MV-4-11 (cell line): ENCODE data around the gene AGAP1.

Source experiments
- DNase-seq: peaks from one replicate; lab custom pipeline; 2025; lab: John Stamatoyannopoulos, UW

The AGAP1 gene

DNA sequence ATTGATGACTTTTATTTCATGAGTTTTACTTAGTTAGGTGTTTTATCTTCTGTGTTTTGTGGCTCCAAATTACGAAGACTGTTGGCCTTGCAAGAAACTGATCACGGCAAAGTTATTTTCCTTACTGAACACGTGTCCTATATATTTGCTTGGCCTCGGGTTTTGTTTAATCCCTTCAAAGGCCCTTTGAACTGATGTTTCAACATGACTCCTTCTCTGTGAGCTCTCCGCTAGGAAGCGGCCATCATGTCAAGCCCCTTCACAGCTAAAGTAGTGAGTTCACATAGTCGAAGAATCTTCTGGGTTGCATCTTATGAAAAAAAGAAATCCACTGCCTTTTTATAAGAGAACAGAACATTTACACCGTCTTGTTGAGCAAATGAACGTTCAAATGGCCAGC is 515.0 kb downstream of the AGAP1 start:
- no peak for DNase-seq

DNA sequence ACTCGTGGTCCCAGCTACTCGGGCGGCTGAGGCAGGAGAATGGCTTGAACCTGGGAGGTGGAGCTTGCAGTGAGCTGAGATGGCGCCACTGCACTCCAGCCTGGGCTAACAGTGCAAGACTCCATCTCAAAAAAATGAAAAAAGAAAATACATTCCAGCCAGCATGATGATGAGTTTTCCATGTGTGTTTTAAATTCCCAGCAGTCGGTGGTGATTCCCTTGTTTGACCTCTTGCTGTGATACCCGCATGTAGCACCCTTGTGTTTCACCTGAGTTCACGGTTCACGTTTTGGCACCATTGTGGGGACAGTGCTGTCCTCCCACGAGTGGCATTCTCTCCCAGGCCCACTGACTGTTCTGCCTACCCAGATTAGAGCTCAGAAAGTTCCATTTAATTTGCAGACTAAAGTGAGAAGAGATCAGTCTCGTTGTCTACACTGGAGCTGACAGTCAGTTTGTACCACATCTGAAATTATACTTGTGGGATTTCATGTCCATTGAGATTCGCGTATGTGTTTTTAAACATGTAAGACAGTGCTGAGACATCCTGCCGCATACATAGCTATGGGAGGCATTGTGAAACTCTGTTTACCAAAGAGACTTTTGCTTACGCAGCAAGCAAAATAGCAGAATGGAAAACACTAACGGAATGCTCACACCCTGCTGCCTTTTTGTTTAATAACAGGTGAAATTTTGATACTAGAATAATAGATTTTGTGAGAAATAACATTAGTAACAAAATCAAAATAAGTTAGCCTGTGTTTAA is 517.3 kb downstream of the AGAP1 start:
- no peak for DNase-seq

DNA sequence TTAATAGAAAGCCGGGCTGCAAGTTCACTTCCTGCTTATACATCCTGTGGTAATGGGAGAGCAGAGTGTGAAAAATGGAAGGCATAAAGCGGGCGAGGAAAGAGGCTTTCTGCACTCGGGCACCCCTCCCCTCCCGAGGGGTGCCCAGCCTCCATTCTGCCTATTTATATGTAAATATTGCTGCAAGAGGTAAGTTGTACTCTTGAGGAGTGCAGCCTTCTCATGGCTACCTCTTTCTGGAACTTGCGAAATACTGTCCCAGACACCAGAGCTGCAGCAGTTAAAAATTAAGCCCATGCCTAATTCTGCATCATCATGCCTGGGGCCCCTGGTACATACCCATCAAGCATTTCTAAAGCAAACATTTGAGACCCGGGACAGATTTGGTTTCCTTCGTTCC is 518.3 kb downstream of the AGAP1 start:
- DNase-seq: no peak

DNA sequence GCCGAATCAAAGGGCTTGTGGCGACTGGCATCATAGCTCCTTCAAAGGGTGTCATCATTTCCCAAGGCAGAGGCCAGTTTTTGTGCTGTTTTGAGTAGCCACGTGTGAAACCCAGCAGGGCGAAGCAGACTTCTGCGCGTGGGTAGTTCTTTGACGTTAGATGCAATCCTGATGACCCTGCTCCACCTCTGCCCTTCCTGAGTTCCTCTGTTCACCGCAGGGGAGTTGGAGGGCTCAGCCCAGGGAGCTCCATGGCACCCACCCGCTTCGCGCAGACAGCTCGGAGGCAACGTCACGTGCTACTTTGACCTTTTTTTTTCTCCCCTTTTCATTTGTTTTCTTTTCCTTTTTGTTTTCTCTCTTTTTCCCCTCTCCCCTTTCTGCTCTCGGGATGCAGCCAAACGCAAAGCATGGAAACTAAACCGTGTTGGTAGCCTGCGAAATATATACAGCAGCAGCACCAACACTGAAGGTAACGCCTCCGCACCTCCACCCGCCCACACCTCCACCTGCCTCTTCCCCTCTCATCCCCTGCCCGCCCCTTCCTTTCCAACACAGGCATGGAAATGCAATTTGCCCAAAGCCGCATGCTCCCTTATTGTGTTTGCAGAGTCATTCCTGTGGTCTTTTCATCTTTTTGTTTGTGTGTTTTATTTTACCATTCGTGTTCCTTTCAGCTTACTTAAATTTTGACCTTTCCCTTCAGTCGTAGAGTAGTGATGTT is 520.7 kb downstream of the AGAP1 start:
- DNase-seq: no peak

DNA sequence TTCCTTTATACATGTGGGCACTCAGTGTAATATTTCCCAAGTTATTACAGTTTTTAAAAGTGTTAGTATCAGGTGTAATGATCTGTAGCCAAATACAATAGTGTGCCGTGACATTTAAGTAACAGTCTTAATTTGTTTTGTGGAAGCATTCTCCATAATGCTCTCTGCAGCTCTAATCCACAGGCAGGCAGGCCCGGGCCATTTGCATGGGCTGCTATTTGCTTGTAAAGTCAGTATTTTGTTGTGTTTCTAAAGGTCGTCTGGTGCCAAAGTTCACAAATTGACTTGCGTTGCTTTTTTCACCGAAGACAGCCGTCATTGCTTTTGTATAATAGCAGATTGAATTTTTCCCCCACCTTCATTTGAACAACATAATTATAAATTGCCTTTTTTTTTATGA is 521.3 kb downstream of the AGAP1 start:
- no peak for DNase-seq

DNA sequence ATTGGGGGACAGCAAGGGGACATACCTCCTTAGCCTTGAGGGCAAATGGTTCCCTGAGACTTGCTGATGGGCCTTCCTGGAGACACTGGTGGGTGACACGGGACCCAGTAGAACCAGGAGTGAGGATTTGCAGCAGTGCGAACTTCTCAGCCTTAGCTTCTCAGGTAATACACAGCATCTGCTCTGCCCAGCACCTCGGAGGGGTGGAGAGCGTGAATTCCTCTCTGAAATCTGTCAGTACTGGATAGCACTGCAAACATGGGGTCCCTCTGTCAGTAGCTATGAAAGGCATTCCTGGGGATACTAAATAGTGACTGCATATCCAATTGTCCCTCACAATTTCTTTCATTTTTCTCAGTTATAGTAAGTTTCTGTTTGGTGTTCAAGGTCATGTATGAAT is 522.7 kb downstream of the AGAP1 start:
- DNase-seq: no peak

DNA sequence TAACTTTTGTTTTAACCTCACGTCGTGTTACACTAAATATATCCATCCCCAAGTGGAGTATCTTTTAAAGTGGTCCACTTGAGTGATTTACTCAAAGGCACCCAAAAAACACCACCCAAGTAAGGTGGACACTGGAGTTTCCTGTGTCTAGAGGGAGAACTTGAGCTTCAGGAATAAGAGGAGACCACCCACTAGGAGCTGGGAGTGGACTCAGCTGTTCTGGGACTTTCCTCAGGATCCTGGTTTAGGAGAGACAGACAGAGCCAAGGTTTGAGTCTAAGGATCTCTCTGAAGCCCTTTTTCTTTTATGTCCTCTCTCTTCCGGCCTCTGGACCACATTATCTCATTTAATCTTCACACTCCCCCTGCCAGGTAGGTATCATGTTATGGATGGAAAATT is 523.6 kb downstream of the AGAP1 start:
- no peak for DNase-seq

DNA sequence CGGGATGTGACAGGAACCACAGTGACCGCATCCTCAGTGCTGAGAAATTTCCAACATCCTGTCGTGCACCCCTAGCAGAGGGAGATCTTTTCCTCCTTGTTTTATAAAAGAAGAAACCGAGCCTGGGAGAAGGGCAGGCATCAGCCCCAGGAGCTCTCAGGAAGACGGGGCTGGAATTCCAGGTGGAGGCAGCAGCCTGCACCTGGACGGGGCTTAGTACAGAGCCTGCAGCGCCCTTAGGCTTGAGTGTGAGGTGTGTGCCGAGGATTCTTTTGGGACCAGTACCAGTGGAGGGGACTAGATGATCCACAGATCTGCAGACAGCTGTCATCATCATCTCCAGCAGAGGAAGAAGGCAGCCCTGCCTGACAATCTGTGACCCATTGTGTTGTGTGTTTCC is 525.6 kb downstream of the AGAP1 start:
- DNase-seq: no peak

DNA sequence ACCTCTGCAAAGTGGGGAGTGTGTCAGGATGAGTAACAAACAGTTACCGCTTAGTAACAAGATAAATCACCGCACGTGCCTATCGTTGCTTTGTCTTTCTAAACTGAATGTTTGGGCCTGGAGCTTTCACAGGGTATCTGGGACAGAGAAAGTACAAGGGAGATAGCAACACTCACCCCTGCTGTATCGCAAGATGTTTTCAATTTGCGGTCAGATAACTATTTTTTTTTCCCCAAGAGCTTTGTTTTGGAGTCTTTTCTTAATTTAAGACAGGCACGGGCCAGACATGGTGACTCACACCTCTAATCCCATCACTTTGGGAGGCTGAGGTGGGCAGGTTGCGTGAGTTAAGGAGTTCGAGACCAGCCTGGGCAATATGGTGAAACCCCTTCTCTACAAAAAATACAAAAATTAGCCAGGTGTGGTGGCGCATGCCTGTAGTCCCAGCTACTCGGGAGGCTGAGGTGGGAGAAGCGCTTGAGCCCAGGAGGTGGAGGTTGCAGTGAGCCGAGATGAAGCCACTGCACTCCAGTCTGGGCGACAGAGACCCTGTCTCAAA is 527.7 kb downstream of the AGAP1 start:
- DNase-seq: no peak

DNA sequence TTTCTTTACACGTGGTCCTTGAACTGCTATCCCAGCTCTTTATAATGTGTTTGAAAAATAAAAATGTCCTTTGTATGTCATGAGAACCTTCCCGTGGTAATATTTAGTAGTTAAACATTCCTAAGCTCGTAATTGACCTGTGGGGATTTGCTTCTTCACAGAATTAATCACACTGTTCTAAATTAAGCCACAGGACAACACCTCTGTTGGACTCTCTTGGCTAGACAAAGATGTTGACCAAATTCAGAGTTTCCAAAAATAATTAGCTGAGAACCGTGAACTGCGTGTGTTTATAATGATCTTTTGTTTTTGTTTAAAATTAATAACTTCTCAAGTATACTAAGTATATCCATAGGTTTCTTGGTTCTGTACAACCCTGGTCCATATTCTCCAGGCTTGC is 528.3 kb downstream of the AGAP1 start:
- no peak for DNase-seq

DNA sequence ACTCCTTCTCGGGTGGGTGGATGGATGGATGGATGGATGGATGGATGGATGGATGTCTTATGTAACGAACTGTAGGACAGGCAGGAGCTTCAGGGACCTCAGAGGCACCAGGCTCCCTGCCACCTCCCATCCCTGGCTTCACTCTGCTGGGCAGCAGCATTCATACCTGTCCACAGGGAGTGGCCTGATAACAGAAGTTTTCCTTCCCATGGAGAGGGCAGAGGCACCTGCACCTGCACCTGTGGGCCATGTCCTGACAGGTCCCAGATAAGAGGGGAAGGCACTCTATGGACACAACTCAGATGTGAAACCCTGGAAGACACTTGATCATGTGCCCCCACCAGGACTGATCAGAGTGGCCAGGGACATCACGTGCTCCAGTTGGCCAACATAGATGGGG is 532.0 kb downstream of the AGAP1 start:
- DNase-seq: no peak

DNA sequence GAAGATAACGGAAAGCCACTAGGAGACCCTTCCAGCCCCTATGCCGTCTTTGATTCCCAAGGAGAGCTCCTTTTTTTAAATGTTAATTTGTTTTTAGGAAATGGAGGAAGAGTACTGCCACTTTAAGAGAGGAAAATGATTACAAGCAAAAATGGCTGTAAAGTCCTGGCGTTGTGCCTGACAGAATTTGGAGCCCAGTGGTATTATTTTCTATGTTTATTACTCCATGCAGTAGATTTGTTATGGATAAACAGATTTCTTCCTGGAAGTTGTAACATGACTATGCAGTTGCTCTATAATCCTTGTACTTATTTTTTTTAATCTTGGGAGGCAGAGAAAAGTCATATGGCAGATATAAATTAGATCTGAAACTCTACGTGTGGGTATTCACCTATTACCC is 533.0 kb downstream of the AGAP1 start:
- DNase-seq: no peak

DNA sequence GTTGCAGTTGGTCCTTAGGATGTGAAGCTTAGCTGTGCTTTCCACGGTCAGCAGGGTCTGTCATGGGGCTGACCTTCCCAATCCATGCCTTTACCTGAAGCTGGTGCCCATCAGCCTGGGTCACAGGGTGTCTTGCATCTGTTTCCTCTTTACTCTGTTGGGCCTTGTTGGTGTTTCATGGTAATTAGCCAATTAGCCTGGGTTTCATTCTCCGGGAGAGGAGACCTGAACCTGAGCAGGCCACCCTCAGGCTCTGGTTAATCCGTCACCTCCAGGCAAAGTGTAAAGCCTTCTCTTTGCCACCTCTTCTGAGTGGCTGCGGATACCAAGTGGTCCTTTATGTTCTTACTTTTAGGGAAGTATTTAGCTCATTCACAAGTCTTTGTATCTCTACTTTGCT is 534.2 kb downstream of the AGAP1 start:
- DNase-seq: no peak

DNA sequence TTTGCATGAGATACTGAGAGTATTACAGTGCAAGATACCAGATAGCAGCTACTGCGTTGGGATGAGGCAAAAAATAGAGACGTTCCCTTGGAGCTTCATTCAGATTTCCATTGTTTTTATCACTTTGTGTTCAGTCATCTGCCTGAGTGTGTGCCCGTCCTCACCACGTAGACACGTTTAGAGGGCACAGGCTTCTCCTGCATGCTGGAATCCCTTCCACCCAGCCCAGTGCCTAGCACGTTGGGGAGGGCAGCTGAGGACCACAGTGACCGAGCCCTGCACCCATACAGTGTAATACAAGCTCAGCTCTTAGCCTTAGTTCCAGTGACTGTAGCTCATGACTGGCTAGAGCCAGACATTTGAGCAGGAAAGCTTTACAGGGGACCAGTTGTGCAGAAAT is 539.6 kb downstream of the AGAP1 start:
- DNase-seq: no peak

DNA sequence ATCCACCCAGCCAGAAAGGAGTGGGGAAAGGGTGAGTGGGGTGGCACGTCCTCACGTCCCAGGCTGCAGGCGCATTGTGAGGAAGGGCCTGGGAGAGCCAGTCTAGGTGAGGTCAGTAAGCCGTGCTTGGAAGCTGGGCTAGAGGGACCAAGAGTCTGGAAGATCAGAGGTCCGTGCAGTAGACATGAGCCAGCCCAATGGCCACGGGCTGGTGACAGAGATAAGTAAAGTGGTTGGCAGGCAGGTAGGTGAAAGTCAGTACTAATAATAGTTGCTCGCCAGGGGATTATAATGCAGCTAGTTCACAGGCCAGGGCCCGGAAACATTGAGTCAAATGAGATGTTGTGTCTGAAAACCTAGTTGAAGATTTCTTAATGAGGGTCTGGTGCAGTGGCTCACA is 541.1 kb downstream of the AGAP1 start:
- DNase-seq: no peak

DNA sequence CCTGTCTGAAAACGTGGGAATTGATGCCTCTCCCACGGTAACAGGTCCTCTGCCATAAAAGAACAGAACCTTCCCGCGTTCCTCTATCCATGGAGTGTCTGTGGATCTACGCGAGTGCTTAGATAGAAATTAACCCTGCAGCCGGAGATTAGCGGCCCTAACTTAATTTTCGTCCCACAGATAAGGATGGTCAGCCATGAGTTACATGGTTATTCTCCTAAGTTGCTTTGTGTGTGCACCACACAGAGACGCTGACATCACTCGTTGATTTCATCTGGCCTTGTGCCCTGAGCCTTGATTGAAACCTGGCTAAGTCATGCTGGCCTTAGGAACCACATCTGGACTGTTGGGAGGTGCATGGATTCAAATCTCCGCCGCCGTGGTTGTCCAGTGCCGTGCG is 542.2 kb downstream of the AGAP1 start:
- DNase-seq: no peak

DNA sequence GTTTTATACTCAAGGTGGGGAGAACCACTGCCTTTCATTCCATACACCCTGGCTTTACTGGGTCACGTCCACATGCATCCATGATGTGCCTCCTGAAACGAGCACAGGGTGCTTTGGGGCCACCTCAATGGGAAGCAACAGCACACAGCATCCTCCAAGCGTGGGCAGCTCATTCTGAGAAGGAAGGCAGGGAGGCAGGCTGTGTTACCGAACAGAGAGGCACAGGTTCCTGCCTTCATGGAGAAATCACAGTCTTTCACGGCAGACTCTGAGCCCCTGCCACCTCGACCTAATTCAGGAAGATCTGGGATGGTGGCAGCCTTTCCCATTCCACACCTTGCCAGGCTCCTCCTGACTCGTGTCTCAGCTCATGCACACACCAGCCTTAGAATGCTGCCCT is 544.3 kb downstream of the AGAP1 start:
- DNase-seq: no peak

DNA sequence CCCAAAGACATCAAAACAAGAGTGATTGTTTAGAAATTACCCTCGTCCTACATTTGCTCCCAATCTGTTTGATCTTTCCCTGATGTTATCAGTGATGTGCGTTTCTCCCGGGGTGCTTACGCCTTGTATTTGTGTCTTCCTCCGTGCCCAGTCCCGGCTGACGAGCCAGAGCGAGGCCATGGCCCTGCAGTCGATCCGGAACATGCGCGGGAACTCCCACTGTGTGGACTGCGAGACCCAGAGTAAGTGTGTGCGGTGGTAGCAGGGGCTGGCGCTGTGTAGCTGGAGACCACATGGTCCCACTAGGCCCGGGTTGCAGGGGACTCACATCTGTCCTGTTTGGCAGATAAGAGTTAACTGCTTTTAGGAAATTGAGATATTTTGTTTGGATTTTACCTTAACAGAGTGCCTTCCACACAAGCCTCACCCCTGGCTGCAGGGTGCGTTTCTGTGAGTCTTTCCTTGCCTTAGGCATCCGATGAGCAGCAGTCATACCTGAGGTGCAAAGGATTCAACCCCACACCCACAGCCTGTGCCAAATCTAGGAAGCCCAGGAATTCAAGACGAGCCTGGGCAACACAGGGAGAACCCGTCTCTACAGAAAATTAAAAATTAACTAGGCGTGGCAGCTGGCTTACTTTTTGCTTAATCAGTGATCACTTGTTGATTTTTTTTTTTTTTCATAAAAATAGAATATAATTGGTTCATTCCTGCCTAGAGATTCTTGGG is 546.9 kb downstream of the AGAP1 start:
- no peak for DNase-seq

DNA sequence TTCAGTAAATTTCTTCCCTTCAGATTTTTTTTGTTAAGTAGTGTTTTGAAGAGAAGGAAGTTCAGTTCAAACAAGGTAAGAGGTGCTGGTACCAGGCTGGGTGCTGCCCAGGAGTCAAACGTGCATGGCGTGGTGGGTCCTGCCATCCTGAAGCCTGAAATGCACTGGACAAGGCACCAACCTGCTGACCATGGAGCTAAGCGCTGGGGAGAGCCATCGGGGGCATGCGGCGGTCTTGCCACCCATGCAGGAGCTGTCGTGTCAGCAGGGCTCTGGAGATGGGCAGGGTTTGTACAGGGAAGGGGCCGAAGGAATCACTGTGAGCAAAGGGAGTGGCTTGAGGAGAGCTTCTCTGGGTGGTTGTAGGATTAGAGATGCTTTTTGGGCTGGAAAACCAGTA is 547.8 kb downstream of the AGAP1 start:
- DNase-seq: no peak

DNA sequence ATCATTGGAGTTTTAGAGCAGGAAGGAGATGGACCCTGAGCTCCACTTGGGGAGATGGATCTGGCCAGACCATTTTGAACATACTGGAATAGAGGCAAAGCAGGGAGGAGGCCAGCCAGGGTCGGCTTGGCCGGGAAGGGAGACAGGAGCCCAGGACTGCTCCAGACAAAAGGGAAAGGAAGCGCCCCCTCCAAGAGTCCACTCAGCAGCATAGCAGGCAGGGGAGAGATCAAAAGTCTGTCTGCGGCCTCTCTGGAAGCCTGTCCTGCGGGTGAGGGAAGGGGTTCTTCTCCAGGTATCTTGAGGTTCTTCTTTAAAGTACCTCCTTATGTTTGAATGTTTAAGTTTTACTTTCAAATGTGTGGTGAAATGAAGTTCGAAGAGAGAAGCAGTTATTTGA is 548.2 kb downstream of the AGAP1 start:
- DNase-seq: no peak

DNA sequence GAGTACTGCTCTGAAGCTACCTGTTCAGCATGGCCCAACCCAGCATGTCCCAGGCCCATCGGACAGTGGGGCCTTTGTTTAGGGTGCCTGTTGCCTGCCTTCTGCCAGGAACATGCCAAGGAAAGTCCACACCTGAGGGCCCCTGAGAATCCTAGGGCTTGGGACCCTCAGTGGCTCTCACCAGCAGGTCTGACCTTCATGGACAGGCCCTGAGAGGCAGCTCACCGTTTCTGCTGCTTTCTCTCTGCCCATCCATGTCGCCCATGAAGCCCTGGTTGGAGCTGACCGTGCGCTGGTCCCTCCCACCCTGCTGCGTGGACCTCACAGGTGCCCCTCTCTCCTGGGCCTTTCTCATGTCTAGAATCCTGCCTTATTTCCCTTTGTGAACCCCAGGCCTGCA is 550.3 kb downstream of the AGAP1 start:
- no peak for DNase-seq

DNA sequence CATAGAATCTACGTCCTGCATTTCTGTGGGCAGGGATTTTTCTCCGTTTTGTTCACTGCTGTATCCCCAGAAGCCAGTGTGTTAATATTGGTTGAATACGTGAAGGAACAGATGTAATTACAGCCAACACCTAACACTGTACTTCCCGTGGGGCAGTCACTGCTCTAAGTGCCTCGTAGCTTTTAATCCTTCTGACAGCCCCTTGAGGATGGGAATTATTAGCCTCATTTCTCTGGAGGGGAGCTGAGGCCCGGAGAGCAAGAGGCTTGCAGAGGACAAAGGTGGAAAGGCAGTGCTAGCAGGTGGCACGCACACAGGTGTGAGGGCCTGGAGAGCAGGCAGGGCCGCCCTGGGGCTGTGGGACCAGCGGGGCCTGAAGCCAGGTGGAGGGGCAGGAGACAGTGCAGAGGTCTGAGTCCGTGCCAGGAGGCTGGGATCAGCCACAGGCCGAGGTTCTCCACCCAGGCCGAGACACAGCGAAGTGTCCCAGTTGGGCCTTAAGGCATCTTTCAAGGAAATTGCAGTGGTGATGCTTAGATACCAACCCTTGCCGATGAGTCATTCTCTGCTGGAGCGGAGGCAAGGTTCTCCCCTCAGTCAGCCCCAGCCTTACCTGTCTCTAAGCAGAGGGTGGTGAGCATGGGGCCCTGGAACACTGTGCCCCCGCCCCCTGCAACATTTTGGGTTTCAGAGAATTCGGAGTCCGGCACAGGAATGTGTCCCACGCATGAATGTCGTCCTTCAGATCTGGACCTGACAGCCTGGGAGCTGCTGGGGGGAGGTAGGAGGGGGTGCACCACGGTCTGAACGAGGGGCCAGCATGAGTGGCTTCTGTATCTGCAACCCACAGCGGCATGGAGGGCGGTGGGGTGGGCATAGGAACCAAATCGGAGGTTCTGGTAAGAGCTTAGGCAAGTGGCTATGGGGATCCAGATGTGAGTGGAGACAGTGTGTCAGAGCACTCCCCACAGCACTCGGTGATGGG is 551.7 kb downstream of the AGAP1 start:
- no peak for DNase-seq
